NK-92 treated with Interleukin-12 subunit alpha and Interleukin-12 subunit beta, amount 100 ng/mL, for 24 hours (cell line): ENCODE results near the gene ALKBH7.
"Not testable (repeated sequence)": the region's sequence is repeated elsewhere in the genome, so short reads cannot be mapped to it uniquely, and the experiment has no call there.

Experiments used
- DNase-seq: peaks from one replicate; lab custom pipeline; 2025; lab: John Stamatoyannopoulos, UW

ALKBH7 gene

DNA sequence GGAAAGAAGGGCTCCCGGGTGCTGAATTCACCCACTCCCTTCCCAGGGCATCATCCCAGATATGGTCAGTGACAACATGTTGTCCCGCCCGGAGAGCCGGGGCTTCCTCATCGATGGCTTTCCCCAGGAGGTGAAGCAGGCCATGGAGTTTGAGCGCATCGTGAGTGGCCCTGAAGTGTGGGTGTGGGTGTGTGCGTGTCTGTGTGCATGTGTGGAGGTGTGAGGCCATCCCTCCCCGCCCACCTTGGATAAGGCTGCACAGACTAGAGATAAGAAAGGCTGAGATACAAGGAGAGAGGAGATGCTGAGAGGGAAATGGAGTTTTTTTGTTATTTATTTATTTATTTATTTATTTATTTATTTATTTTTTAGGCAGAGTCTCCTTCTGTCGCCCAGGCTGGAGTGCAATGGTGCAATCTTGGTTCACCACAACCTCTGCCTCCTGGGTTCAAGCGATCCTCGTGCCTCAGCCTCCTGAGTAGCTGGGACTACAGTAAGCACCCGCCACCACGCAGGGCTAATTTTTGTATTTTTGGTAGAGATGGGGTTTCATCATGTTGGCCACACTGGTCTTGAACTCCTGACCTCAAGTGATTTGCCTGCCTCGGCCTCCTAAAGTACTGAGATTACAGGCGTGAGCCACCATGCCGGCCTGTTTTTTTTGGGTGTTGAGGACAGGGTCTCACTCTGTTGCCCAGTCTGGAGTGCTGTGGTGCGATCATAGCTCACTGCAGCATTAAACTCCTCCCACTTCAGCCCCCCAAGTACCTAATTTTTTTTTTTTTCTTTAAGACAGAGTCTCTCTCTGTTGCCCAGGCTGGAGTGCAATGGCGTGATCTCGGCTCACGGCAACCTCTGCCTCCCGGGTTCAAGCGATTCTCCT is 27.7 kb downstream of the ALKBH7 start:
- DNase-seq = not testable (repeated sequence)

DNA sequence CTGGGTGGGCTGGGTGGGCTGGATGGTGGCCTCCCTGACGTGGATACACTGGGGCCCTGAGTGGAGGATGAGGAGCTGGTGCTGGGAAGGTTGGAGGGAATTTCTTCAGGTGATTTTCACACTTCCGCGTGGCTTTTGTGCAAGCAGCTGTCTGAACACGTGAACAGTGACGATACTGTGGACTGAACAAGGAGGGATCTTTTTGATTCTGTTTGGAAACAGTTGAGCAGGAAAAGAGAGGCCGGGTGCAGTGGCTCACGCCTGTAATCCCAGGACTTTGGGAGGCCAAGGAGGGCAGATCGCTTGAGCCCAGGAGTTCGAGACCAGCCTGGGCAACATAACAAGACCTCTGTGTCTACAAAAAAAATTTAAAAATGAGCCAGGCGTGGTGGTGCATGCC is 29.5 kb downstream of the ALKBH7 start:
- no peak for DNase-seq

DNA sequence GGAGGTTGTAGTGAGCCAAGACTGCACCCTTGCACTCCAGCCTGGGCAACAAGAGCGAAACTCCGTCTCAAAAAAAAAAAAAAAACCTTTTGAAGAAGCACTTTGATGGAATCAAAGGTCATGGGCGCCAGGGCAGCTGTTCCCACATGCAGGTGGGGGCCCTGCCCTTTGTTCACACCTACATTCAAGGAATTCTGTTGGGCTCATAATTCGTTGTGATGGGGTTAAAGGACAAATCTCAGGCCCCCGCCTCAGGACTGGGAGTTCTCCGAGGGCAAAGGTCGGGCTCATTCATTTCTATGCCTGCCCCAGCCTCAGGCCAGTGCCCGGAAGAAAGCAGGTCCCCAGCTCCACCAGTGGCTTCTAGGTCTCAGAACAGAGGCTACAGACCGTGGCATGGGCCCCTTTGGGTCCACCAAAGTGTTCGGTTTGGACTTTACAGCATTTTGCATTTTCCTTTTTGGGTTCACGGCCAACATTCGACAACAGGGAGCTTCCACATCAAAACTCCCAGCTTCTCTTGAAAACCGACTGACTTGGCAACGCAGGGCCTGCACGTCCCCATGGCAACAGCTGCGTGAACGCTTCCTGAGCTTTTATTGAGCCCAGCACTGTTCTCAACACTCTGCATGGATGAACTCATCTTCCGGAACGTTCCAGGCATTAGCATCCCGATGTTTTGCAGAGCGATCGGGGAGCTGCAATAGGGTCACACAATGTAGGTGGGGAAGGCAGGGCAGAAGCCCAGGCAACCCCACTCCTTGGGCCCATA is 30.4 kb downstream of the ALKBH7 start:
- no peak for DNase-seq

DNA sequence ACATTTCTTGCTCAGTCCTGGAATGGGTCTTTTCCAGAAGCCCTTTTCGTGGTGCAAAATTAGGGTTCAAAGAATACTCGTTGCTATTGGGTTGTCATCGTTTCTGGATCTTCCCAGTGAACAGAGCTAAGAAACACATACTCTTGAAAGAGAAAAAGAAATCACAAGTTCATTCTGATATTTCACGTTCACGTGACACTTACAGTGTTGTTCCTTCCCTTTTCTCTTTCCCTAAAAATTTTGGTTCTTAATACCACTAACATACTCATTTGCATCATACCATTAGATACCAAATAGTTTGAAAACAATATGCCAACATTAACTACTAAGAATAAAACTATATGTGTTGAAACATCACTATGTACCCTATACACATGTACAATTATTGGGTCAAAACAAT is 33.8 kb downstream of the ALKBH7 start:
- no peak for DNase-seq

DNA sequence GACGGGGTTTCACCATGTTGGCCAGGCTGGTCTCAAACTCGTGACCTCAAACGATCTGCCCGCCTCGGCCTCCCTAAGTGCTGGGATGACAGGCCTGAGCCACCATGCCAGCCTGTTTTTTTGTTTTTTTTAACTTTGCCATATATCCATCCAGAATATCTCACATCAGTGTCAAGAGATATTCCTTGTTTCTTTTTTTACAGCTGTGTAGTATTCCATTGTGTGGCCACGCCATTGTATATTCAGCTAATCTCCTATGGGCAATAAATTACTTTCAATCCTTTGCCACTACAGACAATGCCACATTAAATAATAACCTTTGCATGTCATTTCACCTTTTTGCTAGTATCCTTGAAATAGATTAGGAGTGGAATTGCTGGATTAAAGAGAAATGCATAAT is 36.8 kb downstream of the ALKBH7 start:
- DNase-seq = no peak

DNA sequence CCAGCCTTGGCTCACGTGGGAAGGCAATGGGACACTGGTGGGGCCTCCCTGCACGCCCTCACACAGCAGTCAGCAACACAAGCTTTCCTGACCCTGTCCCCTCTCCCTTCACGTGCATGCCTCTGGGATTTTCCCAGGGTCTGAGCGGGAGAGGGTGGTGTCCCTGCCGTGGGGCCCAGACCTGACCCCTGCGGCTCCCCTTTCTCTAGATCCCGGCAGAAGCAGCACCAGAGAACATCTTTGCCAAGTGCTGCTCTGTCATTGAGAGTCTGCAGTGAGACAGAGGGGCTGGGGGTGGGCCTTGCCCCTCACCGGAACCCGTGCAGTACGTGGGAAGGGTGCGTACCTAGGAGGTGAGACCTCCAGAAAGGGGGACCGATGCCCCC is 39.5 kb downstream of the ALKBH7 start:
- no peak for DNase-seq

DNA sequence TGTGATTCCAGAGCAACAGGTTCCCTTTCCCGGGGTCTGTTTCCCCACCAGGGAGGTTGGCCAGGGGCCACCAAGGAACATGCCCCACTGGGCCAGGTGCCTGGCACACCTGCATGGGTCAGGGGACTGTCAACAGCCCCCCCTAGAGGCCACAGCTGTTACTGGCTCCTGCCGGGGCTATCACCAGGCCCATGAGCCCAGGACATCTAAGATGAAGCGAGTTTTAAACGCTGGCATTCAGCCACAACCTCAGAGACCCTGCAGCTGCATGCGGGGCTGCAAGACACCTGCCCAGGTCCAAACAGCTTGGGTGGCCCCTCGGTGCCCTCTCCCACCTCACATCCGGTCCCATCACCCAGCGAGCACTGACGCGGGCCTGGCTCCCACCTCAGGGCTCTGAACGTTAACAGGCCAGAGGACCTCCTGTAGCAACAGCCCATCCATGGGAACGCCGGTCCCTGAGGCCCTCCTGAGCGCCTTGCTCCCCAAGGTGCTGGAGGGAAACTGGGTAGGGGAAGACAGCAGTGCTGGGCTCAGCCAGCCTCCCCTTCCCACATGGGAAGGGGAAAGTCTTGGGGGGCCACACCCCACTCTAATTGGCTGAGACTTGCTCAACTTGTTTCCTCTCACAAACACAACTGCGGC is 40.0 kb downstream of the ALKBH7 start:
- no peak for DNase-seq

DNA sequence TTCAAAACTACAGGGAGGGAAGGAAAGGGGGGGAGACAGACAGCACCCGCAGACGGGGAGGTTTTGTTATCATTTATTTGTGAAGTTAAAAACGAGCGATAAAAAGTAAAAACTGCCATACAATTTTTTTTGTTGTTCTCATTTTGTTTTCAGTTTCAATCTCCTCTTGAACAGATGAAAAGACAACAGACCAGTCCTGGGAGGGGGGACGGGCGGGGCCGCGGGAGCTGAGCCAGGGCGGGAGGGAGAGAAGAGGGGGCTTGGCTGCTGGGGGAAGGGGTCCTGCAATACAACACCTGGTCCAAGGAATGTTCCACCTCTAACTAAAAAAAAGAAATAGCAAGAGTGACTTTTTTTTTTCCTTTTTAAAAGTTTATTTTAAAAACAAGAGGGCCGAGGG is 40.7 kb downstream of the ALKBH7 start:
- DNase-seq = no peak

DNA sequence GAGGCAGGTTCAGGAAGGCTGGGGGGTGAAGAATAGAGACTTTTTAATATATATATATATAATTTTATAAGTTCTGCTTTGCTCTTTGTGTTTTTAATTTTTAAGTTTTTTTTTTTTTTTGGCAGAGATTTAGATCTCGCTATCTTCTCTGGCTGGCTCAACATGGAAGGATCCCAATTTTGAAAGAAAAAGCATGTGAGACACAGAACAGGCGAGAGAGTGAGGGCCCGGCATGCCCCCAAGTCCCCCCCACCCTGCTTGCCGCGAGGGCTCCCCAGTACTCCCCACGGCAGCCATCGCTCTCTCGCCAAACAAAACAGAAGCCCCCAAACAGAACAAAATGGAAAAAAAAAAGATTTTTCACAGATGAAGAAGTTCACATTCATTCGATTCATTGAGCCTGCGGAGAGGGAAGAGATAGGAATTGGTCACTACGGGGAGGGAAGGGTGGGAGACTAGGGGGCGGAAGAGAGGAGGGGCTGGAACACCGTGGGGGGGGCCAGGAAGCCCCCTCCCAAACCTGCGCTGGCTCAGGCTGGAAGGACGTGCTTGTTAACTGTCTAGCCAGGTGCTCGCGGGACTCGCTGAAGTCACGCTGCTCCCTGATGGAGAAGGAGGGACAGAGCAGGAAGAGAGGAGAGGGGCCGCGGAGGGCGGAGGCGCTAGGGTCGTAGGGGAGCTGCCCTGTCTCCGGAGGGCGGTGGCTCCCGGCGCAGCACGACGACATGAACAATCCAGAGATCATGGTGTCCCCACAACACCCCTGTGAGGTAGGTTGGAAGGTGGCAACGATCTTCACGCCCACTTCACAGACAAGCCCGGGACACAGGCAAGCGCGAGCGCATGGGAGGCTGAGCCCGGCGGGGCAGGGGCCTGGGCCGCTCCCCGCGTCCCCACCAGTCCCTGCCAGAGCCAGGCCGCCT is 41.4 kb downstream of the ALKBH7 start:
- DNase-seq = no peak

DNA sequence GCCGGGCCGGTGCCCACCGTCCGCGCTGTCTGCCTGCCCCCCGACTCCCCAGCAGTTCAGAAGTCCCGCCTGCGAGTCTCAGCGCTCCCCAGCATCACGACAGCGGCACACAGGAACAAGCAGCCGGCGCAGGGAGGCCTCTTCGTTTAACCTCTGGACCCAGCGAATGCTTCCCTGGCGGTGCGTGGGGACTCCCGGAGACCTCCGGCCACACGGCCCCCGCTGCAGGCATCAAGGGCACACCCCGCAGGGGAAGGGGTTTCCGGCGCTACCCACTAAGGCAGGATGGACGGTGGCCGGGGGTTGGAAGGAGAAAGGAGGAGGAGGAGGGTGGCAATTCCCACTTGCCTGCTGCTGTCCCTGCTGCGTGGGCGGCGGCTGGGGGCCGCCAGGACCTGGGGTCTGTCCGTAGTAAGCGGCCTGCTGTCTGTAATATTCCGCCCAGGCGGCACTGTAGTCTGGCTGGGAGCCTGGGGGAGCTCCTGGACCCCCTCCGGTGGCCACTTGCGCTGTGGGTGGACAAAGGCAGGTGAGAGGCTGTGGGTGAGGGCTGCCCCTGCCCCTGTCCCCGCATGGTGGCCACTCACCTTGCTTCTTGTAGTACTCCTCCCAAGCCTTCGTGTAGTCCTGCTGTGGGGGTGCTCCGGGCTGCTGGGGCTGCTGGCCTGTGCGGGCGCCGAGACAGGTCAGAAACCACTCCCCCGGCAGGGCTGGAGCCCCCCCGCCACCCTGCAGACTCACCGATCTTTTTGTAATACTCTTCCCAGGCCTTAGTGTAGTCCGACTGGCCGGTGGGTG is 42.4 kb downstream of the ALKBH7 start:
- DNase-seq = no peak

DNA sequence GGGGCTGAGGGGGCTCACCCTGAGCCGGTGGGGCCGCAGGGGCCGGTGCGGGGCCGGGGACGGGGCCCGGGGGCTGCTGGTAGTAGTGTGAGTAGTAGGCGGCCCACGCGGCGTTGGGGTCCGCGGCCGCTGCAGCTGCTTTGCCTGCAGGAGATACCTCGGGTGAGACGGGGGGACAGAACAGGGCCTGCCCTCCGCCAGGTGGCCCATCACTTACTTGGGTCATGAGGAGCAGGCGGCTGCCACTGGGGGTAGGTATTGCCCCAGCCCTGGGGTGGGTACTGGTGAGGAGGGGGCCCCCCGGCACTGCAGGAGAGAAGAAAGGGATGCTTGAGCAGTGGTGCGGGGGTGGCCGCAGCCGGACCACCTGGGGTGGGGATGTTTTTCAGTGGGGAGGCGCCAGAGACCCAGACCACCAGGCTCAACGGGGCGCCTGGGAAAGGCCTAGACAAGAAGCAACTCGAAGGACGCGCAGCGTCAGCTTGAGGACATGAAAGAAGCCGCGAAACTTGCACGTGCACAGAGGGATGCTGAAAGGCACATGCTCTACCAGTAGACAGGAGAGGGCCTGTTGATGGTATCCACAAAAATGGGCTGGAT is 43.1 kb downstream of the ALKBH7 start:
- DNase-seq = no peak

DNA sequence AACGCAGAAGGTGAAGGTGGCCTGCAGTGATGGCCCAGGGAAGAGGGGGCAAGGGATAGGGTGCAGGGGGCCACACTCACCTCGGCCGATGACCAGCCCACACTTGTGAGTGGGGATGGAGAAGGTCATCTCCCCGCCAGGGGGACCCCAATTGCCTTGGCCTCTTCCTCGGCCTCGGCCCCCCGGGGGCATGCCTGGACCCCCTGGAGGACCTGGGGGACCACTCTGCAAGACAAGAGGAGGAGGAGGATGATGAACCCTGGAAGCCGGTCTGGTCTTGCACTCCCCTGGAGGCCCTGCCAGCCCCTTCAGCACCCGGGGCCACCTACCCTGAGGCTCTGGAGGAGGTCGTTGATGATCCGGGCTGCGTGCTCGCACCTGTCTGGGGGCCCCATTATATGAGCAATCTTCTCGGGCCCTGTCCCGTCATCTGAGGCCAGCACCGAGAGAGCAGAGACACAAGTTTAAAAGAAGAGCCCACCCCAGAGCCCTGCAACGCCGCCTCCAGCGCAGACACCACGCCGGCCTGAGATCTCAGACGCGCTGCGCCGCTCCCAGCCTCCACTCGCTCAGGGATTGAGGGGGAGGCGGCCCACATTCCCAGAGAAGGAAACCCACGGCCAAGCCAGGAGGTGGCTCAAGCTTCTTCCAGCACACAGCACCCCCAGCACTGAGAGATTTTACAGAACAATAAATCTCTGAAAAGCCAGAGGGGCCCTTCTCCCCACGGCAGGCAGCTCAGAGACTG is 44.2 kb downstream of the ALKBH7 start:
- DNase-seq = no peak

DNA sequence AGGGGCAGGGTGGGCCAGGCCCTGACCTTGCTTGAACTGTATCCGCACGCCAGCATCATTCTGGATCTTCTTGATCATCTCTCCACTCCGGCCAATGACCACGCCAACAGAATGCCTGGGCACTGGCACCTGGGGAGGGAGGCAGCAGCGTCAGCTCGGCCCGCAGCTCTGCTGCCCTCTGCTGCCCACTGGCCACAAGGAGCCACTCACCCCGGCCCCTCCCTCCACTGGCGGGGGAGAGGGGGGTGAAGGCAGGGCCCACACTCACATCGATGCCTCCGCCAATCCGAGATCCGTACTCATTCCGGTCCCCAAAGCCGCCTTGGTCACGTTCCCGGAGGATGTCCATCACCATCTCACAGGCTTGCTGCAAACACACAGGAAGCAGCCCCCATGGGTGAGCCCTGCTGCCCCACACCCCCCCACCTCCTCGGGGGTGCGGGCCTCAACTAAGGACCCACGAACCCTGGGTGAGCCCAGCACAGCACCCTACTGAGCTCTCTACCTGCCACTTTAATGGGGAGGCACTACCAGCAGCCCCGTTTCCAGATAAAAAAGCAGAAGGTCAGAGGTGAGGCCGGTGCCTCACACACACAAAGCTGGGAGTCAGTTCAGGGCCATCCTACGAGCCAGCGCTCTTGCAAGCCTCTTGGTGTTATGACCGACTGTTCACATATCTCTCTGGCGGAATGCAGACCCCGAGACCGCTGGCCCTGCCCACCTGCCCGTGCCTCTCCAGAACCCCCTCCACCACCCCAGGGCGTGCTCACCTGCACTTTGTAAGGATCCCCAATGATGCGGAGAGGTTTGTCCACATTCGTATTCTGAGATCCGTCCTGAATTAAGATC is 45.3 kb downstream of the ALKBH7 start:
- no peak for DNase-seq

DNA sequence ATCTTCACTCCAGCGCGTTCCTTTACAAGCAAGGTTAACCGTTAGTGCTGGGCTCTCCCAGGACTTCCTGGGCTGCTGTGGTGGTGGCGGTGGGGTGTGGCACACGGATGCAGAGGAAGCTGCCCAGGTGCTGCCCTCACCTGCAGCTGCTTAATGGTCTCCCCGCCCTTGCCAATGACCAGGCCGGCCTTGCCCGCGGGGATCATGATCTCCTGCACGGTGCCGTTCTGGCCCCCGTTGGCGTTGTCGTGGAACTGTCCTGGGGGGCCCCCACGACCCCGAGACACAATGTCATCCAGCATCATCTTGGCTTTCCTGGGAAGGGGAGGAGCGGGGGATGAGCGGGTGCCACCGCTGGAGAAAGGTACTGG is 46.0 kb downstream of the ALKBH7 start:
- DNase-seq = no peak

DNA sequence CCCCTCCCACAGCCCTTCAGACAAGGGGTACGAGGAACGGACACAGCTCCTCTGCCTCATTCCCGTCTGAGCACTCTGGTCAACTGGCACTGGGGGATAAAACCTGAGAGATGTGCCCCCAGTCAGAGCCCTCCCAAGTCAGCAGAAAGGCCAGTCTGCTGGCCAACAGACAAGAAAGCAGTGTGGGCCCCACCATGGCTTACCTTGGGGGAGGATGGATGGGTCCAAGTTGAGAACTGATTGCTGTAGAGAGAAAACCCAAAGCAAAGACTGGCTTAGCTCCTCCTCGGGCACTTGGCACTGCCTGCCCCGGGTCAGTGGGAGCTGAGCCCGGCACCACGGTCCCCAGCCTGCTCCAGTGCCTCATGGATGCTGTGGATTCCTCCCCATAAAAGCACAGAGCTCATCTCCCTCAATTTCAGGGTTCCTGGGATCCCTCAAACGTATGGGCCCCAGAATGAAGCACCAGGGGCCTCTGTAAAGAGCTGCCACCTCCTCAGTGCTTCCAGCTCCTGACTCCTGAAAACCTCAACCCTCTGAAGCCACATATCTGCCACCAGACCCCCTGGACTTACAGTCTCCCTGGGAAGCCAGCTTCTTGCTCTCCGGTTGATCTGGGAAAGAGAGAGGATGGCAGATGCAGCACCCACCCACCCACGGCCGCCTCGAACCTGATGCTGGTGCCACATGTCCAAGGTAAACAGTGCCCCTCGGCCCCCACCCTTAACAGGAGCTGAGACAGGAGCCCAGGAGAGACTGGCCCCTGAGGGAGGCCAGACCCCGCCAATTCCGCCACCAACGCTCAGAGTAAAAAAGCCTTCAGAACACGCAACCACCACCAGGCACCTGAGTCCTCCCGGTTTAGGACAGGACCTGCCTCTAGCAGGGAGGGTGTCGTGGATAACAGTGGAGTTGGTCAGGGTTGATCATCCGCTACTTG is 48.8 kb downstream of the ALKBH7 start:
- no peak for DNase-seq

DNA sequence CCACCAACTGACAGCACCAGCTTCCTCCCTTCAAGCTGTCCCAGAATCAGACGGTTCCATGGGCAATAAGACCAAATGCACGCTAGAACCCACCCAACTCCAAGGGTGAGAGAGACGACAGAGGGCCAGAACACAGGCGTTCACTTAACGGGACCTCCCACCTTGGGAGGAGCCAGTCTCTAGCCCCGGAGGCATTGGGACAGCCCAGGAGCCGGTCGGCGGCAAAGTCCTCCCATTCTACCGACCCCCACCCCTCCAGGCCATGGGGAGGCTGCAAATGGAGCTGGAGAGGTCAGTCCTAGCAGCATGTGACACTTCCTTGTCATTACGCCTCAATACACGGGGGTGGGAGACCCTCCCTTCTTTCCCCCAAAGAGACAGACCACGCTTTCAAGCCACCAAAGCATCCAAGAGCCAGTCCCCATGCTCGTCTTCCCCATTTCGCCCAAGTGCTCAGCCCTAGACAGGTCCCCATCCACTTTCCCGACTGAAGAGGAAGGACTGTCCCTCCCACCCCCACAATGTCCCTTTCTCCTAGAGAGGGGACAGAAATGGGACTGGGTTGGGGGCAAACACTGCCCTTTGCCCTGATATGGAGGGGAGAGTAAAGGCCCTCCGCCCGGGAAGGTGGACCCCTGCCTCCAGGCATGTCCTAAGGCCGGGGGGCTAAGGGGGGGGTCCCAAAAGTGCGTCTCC is 51.1 kb downstream of the ALKBH7 start:
- DNase-seq = no peak
